Body of pancreas (tissue), 4 donors: ENCODE data around the gene ADAMTS4.

Experiments used
- POLR2A ChIP-seq, 3 donors: fragments of 450-650 bp; IDR thresholded peaks; one replicate each; pipeline ENCODE4 v1.6.1; 2016; ENCODE audit warnings: antibody characterized with exemption in 3 of 3, mild to moderate bottlenecking in 2 of 3
- TF ChIP-seq, protein P1 (sequence below), 7 experiments: fragments of 450-650 bp in 4 of 7; fragments of 200-600 bp in 3 of 7; sonication (generic) in 3 of 7; IDR thresholded peaks; one replicate each; pipeline ENCODE4 v1.5.1; 2016 to 2019; ENCODE audit warnings: antibody characterized with exemption in 7 of 7

DNA sequence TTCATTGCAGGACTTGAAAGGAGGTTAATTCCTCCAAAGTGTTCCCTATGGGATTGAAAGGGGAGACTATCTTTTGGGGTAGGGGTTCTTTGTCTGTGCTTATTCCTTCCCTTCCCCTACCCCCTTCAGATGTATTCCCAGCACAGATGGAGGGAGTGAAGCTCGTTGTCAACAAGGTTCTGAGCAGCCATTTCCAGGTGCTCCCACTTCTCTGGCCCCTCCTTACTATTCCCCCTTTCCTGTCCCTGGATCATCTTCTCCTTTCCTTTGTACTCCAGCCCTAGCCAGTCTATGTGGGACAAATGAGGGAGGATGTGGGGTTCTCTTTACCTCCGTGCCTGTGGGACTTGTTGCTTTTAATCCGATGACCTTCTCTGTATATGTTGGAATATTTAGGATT is 27.9 kb upstream of the ADAMTS4 start:
- TF ChIP-seq, protein P1, sequence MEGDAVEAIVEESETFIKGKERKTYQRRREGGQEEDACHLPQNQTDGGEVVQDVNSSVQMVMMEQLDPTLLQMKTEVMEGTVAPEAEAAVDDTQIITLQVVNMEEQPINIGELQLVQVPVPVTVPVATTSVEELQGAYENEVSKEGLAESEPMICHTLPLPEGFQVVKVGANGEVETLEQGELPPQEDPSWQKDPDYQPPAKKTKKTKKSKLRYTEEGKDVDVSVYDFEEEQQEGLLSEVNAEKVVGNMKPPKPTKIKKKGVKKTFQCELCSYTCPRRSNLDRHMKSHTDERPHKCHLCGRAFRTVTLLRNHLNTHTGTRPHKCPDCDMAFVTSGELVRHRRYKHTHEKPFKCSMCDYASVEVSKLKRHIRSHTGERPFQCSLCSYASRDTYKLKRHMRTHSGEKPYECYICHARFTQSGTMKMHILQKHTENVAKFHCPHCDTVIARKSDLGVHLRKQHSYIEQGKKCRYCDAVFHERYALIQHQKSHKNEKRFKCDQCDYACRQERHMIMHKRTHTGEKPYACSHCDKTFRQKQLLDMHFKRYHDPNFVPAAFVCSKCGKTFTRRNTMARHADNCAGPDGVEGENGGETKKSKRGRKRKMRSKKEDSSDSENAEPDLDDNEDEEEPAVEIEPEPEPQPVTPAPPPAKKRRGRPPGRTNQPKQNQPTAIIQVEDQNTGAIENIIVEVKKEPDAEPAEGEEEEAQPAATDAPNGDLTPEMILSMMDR (IDR thresholded peaks at IDR 0.05), result no peak
- TF ChIP-seq POLR2A (IDR thresholded peaks at IDR 0.05), result no peak
